ENCODE measurements around the gene CD276. TPM values are rescaled to one million over a fixed set of nuclear protein-coding genes. Genes with fewer than 3 reads are reported as not detected.

The CD276 gene
- total RNA-seq, 1 experiment from 2014 or later: 75.4 TPM

DNA sequence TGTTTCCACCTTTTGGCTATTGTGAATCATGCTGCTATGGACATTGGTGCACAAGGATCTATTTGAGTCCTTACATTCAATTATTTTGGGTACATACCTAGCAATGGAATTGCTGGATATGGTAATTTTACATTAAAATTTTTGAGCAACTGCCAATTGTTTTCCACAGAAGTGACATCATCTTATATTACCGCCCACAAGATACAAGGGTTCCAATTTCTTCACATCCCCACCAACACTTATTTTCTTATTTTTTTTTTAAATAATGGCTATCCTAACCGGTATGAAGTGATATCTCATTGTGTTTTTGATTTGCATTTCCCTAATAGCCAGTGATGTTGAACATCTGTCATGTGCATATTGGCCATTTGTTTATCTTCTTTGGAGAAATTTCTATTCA, 28.5 kb upstream of the CD276 start:
- BruUV-seq (replicated peaks): no TSS peak
- H3K79me2 ChIP-seq (ENCODE audit: insufficient read depth, low read length): no peaks in the 10 kb centered on the region
- no peaks in the 10 kb centered on the region for H3K4me1 ChIP-seq (ENCODE audit: control insufficient read depth in 1 of 2, insufficient read depth in 2 of 2, low read length in 2 of 2)
- TF ChIP-seq SRF (IDR thresholded peaks at IDR 0.05; ENCODE audit: low read depth): no peak
- no peak for TF ChIP-seq ZNF274 (IDR thresholded peaks at IDR 0.05; ENCODE audit: low read depth, low read length)
- no peak for TF ChIP-seq TCF7L2 (IDR thresholded peaks at IDR 0.05; ENCODE audit: borderline replicate concordance, extremely low read depth, insufficient read depth, insufficient read length)
- no peak for TF ChIP-seq EGR1 (IDR thresholded peaks at IDR 0.05; ENCODE audit: low read depth)
- no peak for TF ChIP-seq SIN3A (IDR thresholded peaks at IDR 0.05; ENCODE audit: low read depth)
- TF ChIP-seq, protein P1, sequence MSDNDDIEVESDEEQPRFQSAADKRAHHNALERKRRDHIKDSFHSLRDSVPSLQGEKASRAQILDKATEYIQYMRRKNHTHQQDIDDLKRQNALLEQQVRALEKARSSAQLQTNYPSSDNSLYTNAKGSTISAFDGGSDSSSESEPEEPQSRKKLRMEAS (IDR thresholded peaks at IDR 0.05): no peak
- TF ChIP-seq ELF1 (IDR thresholded peaks at IDR 0.05; ENCODE audit: borderline replicate concordance, low read depth): no peak
- no peak for TF ChIP-seq ZFX (IDR thresholded peaks at IDR 0.05)
- no peak for TF ChIP-seq FOSL1 (IDR thresholded peaks at IDR 0.05; ENCODE audit: low read depth)
- TF ChIP-seq, protein P2, sequence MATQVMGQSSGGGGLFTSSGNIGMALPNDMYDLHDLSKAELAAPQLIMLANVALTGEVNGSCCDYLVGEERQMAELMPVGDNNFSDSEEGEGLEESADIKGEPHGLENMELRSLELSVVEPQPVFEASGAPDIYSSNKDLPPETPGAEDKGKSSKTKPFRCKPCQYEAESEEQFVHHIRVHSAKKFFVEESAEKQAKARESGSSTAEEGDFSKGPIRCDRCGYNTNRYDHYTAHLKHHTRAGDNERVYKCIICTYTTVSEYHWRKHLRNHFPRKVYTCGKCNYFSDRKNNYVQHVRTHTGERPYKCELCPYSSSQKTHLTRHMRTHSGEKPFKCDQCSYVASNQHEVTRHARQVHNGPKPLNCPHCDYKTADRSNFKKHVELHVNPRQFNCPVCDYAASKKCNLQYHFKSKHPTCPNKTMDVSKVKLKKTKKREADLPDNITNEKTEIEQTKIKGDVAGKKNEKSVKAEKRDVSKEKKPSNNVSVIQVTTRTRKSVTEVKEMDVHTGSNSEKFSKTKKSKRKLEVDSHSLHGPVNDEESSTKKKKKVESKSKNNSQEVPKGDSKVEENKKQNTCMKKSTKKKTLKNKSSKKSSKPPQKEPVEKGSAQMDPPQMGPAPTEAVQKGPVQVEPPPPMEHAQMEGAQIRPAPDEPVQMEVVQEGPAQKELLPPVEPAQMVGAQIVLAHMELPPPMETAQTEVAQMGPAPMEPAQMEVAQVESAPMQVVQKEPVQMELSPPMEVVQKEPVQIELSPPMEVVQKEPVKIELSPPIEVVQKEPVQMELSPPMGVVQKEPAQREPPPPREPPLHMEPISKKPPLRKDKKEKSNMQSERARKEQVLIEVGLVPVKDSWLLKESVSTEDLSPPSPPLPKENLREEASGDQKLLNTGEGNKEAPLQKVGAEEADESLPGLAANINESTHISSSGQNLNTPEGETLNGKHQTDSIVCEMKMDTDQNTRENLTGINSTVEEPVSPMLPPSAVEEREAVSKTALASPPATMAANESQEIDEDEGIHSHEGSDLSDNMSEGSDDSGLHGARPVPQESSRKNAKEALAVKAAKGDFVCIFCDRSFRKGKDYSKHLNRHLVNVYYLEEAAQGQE (IDR thresholded peaks at IDR 0.05; ENCODE audit: low read depth): no peak
- TF ChIP-seq, protein P3, sequence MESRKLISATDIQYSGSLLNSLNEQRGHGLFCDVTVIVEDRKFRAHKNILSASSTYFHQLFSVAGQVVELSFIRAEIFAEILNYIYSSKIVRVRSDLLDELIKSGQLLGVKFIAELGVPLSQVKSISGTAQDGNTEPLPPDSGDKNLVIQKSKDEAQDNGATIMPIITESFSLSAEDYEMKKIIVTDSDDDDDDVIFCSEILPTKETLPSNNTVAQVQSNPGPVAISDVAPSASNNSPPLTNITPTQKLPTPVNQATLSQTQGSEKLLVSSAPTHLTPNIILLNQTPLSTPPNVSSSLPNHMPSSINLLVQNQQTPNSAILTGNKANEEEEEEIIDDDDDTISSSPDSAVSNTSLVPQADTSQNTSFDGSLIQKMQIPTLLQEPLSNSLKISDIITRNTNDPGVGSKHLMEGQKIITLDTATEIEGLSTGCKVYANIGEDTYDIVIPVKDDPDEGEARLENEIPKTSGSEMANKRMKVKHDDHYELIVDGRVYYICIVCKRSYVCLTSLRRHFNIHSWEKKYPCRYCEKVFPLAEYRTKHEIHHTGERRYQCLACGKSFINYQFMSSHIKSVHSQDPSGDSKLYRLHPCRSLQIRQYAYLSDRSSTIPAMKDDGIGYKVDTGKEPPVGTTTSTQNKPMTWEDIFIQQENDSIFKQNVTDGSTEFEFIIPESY (IDR thresholded peaks at IDR 0.05; ENCODE audit: extremely low read depth, insufficient replicate concordance, low read length): no peak
- TF ChIP-seq RAD21 (IDR thresholded peaks at IDR 0.05; ENCODE audit: low read depth): no peak
- TF ChIP-seq, protein P4, sequence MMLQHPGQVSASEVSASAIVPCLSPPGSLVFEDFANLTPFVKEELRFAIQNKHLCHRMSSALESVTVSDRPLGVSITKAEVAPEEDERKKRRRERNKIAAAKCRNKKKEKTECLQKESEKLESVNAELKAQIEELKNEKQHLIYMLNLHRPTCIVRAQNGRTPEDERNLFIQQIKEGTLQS (IDR thresholded peaks at IDR 0.05): no peak
- TF ChIP-seq EZH2 (IDR thresholded peaks at IDR 0.05): no peak
- no peak for TF ChIP-seq SP1 (IDR thresholded peaks at IDR 0.05; ENCODE audit: low read depth)
- H3K4me2 ChIP-seq (ENCODE audit: low read length): no peak overlapping the region
- no peak overlapping the region for H3K9ac ChIP-seq (ENCODE audit: low read length)
- DNase-seq (ENCODE audit: low read depth, low spot score) (no peak), ATAC-seq (no peak)
- CTCF ChIA-PET: no interaction called here
- H3K36me3 ChIP-seq (ENCODE audit: control insufficient read depth in 1 of 2, insufficient read depth in 2 of 2, low read length in 2 of 2): no peaks in the 10 kb centered on the region
- POLR2A ChIA-PET: no interaction called here
- H3K27ac ChIP-seq (ENCODE audit: low read depth, low read length): no peak overlapping the region
- no peak overlapping the region for H3K4me3 ChIP-seq (replicated peaks in 1 of 2; ENCODE audit: low read depth in 1 of 2, low read length in 2 of 2)
- no peak overlapping the region for H2AFZ ChIP-seq (ENCODE audit: low read depth, low read length, poor library complexity, severe bottlenecking)
- H3K27me3 ChIP-seq (ENCODE audit: insufficient read depth, low read length): no peaks in the 10 kb centered on the region
- RAD21 ChIA-PET (ENCODE audit: low non-redundant PET in 1 of 2, low total read pairs in 2 of 2, uncharacterized antibody in 2 of 2, unreplicated experiment in 2 of 2): no interaction called here
- no peaks in the 10 kb centered on the region for H4K20me1 ChIP-seq (ENCODE audit: insufficient read depth)
- intact Hi-C loops (cut with micrococcal nuclease): no loop called here
- no peaks in the 10 kb centered on the region for H3K9me2 ChIP-seq (ENCODE audit: insufficient read depth)
- H3K9me3 ChIP-seq (ENCODE audit: control insufficient read depth in 1 of 2, insufficient read depth in 1 of 2, low read depth in 1 of 2, low read length in 2 of 2): no peaks in the 10 kb centered on the region

All from HCT116 (cell line).